ENCODE data around the gene SLC30A4. TPM values are rescaled to one million over a fixed set of nuclear protein-coding genes. Genes with fewer than 3 reads are reported as not detected.
A peak's percentile ranks its signal among the peaks of the same experiment; 100 is the strongest.

Gene SLC30A4
- total RNA-seq, 1 experiment from 2014 or later = not detected

- DNase-seq = peak; percentile 36
- no peak overlapping the region for H3T11ph ChIP-seq (ENCODE audit: low read length)
- no peak overlapping the region for H3K27ac ChIP-seq (ENCODE audit: insufficient read length, low read depth, low read length)
- Mint-ChIP-seq H3K9me3 (no peaks in the 10 kb centered on the region), H3K27ac (no peak overlapping the region), H3K4me1 (peaks cover 5 to 9% of the 10 kb centered on the region in 2 experiments; a peak in 3 of 4 replicates), H3K36me3 (ENCODE audit: insufficient read depth in 1 of 3, low read depth in 3 of 3) (no peaks in the 10 kb centered on the region), H3K4me3 (peak overlapping the region; percentile 56 to 83), H3K27me3 (ENCODE audit: low read depth) (peaks cover 95% of the 10 kb centered on the region)
- H2BK5ac ChIP-seq (ENCODE audit: insufficient read length, low read length) = no peak overlapping the region
- no peak overlapping the region for H2AK5ac ChIP-seq (ENCODE audit: insufficient read length, low read length)
- no peak overlapping the region for H3K23ac ChIP-seq (ENCODE audit: insufficient read length, low read depth, low read length)
- TF ChIP-seq CTCF (conservative IDR thresholded peaks at IDR 0.05) = no peak
- peaks cover 6% of the 10 kb centered on the region for H3K23me2 ChIP-seq (ENCODE audit: insufficient read length, low read depth, low read length, poor library complexity, severe bottlenecking)
- no peak overlapping the region for H2BK120ac ChIP-seq (ENCODE audit: low read depth, low read length, poor library complexity, severe bottlenecking)
- H3K79me2 ChIP-seq (ENCODE audit: insufficient read depth, low read length) = no peaks in the 10 kb centered on the region
- H3K9me3 ChIP-seq (ENCODE audit: control insufficient read depth, low read depth, low read length) = no peaks in the 10 kb centered on the region
- no peak overlapping the region for H3K9ac ChIP-seq (ENCODE audit: extremely low read depth, insufficient read length, low read length)
- no peak overlapping the region for H2BK15ac ChIP-seq (ENCODE audit: low read depth, low read length)
- no peak overlapping the region for H2BK12ac ChIP-seq (ENCODE audit: insufficient read length, low read depth, low read length)
- no peak overlapping the region for H4K5ac ChIP-seq (ENCODE audit: insufficient read length, low read depth, low read length)
- peaks cover 39% of the 10 kb centered on the region for H3K27me3 ChIP-seq (ENCODE audit: insufficient read depth, low read length)
- no peak overlapping the region for H3K18ac ChIP-seq (ENCODE audit: insufficient read length, low read depth, low read length)
- no peak overlapping the region for H3K56ac ChIP-seq (ENCODE audit: insufficient read length, low read depth, low read length)
- no peak overlapping the region for H3K14ac ChIP-seq (ENCODE audit: insufficient read depth, low read length)
- H3K4ac ChIP-seq (ENCODE audit: low read depth, low read length) = no peak overlapping the region
- H4K91ac ChIP-seq (ENCODE audit: insufficient read length, low read depth, low read length) = no peak overlapping the region
- no peaks in the 10 kb centered on the region for H3K79me1 ChIP-seq (ENCODE audit: insufficient read depth, low read depth, low read length, poor library complexity, severe bottlenecking)
- no peak overlapping the region for H2BK20ac ChIP-seq (ENCODE audit: low read depth, low read length, poor library complexity, severe bottlenecking)
- no peaks in the 10 kb centered on the region for H3K4me1 ChIP-seq (ENCODE audit: insufficient read depth, low read length)
- H3K4me2 ChIP-seq (ENCODE audit: insufficient read depth, insufficient read length, low read length) = peak overlapping the region; percentile 70
- no CpG with 5 or more reads among the region's 27 CpGs for WGBS (ENCODE audit: extremely low coverage, insufficient read length, low lambda C conversion rate)
- H4K20me1 ChIP-seq (ENCODE audit: control insufficient read depth, insufficient read depth, insufficient read length) = no peaks in the 10 kb centered on the region
- H4K8ac ChIP-seq (replicated peaks; ENCODE audit: insufficient read length, low read depth, low read length) = no peak overlapping the region
- no peak overlapping the region for H2AFZ ChIP-seq (ENCODE audit: low read length)
Observed at GRCh38 chr15:45521596-45522327, 793 bp downstream of the SLC30A4 start.

All from H9 (cell line).